PC-3 (cell line): ENCODE results near the gene MARCHF5. TPM values are rescaled to one million over a fixed set of nuclear protein-coding genes. Genes with fewer than 3 reads are reported as not detected.

Experiments
- ATAC-seq: fragments of 200-7000 bp; cut with Tn5 transposase; 2 replicates; pipeline ENCODE4 v1.9.1; 2020; ENCODE audit warnings: mild to moderate bottlenecking, moderate library complexity
- BruUV-seq: library from RNA; stranded (reverse); fragments of 400-500 nt; replicated peaks from 2 replicates; lab custom pipeline; 2021; lab: Mats Ljungman, UMichigan
- CTCF ChIA-PET: fragments of 300-600 bp; sonication (Branson Sonifier 250); formaldehyde crosslinking; loops from one replicate; lab custom pipeline; 2022; ENCODE audit warnings: antibody characterized with exemption; lab: Charles Lee
- POLR2A ChIA-PET: fragments of 300-600 bp; sonication (Branson Sonifier 250); formaldehyde crosslinking; loops from one replicate; lab custom pipeline; 2022; ENCODE audit warnings: antibody characterized with exemption; ENCODE audit not compliant: unreplicated experiment; lab: Charles Lee
- DNase-seq: peaks from one replicate; pipeline ENCODE4 v3.0.0-alpha.2; 2015
- H2AFZ ChIP-seq: fragments of 300-600 bp; sonication (generic); 2 replicates; pipeline ENCODE4 v1.6.0; 2016; ENCODE audit warnings: antibody characterized with exemption, low read length
- H3F3A ChIP-seq: fragments of 300-600 bp; sonication (generic); one replicate; pipeline ENCODE4 v1.6.0; 2017; ENCODE audit warnings: antibody characterized with exemption, low read length, control low read depth, mild to moderate bottlenecking; ENCODE audit not compliant: unreplicated experiment
- H3K27ac ChIP-seq: fragments of 300-600 bp; sonication (generic); 2 replicates; pipeline ENCODE4 v1.5.1; 2016; ENCODE audit warnings: mild to moderate bottlenecking, low read length
- H3K27me3 ChIP-seq: fragments of 300-600 bp; sonication (generic); 2 replicates; pipeline ENCODE4 v1.6.1; 2016; ENCODE audit warnings: low read length, mixed read lengths
- H3K36me3 ChIP-seq: fragments of 300-600 bp; sonication (generic); 2 replicates; pipeline ENCODE4 v1.6.1; 2016; ENCODE audit warnings: low read depth, mixed run types, low read length, mixed read lengths
- H3K4me1 ChIP-seq: fragments of 300-600 bp; sonication (generic); 2 replicates; pipeline ENCODE4 v1.5.1; 2016; ENCODE audit warnings: low read length; ENCODE audit not compliant: insufficient read depth
- H3K4me2 ChIP-seq: fragments of 300-600 bp; sonication (generic); 2 replicates; pipeline ENCODE4 v1.6.0; 2016; ENCODE audit warnings: low read length
- H3K4me3 ChIP-seq: fragments of 300-600 bp; sonication (generic); 2 replicates; pipeline ENCODE4 v1.5.1; 2016; ENCODE audit warnings: mild to moderate bottlenecking, low read length, mixed read lengths
- H3K79me2 ChIP-seq: fragments of 300-600 bp; sonication (generic); 2 replicates; pipeline ENCODE4 v1.6.1; 2017; ENCODE audit warnings: low read length, mixed read lengths
- H3K9ac ChIP-seq: fragments of 300-600 bp; sonication (generic); 2 replicates; pipeline ENCODE4 v1.6.0; 2016; ENCODE audit warnings: mild to moderate bottlenecking, low read length
- H3K9me2 ChIP-seq: fragments of 300-600 bp; sonication (generic); replicated peaks from 2 replicates; pipeline ENCODE4 v1.6.1; 2016; ENCODE audit warnings: mixed run types, low read length, mixed read lengths
- H3K9me3 ChIP-seq: fragments of 300-600 bp; sonication (generic); 2 replicates; pipeline ENCODE4 v1.6.1; 2016; ENCODE audit warnings: low read length, mixed read lengths
- H4K20me1 ChIP-seq: fragments of 300-600 bp; sonication (generic); 2 replicates; pipeline ENCODE4 v1.6.1; 2016; ENCODE audit warnings: low read length, mixed read lengths
- EZH2 ChIP-seq: fragments of 300-600 bp; sonication (generic); IDR thresholded peaks from one replicate; pipeline ENCODE4 v1.6.1; 2017; ENCODE audit warnings: antibody characterized with exemption, mild to moderate bottlenecking, low read length; ENCODE audit not compliant: unreplicated experiment
- EZH2phosphoT487 ChIP-seq: fragments of 300-600 bp; sonication (generic); IDR thresholded peaks from 2 replicates; pipeline ENCODE4 v1.6.1; 2018; ENCODE audit warnings: mild to moderate bottlenecking, antibody characterized with exemption, low read length, borderline replicate concordance
- intact Hi-C: fragments of 100-400 bp; cut with micrococcal nuclease; formaldehyde crosslinking; loops from 2 replicates; pipeline ENCODE4 v1.9.0; 2023
- total RNA-seq: library from RNA; depleted of rRNA; stranded (reverse); fragments of >200 nt; gene quantifications from 2 replicates; pipeline ENCODE4 v1.2.3, GENCODE V29; 2014
- TF ChIP-seq, protein P1 (sequence below): fragments of 300-600 bp; sonication (generic); conservative IDR thresholded peaks from 2 replicates; pipeline ENCODE4 v1.5.1; 2017; ENCODE audit warnings: antibody characterized with exemption, low read depth, mild to moderate bottlenecking, low read length

Gene MARCHF5
- total RNA-seq, 1 experiment from 2014 or later, result 7.4 TPM

DNA sequence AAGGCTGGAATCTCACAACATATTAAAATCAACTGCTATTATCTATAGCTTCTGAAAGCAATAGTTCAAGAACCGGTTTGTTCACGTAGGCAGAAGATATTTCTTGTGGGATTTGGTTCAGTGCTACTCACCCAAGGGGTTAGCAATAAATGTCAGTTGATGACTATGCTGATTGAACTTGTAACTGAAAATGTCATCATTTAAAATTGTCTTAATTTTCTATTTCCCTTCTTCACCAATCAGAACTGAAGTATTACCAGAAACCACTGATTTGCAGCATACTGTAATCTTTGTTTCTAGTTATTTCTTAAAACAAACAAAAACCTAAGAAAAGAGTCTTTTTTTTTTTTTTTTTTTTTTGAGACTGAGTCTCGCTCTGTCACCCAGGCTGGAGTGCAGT, 46.2 kb upstream of the MARCHF5 start:
- ChIA-PET POLR2A (no interaction called here), CTCF (no interaction called here)
- H3K36me3 ChIP-seq, result no peaks in the 10 kb centered on the region
- no peak overlapping the region for H2AFZ ChIP-seq
- no peak overlapping the region for H3K9ac ChIP-seq
- no peaks in the 10 kb centered on the region for H4K20me1 ChIP-seq
- no peaks in the 10 kb centered on the region for H3F3A ChIP-seq
- peak; percentile 72 for DNase-seq
- no peak overlapping the region for H3K27ac ChIP-seq
- no peaks in the 10 kb centered on the region for H3K27me3 ChIP-seq
- no peak for TF ChIP-seq EZH2
- TF ChIP-seq, protein P1, sequence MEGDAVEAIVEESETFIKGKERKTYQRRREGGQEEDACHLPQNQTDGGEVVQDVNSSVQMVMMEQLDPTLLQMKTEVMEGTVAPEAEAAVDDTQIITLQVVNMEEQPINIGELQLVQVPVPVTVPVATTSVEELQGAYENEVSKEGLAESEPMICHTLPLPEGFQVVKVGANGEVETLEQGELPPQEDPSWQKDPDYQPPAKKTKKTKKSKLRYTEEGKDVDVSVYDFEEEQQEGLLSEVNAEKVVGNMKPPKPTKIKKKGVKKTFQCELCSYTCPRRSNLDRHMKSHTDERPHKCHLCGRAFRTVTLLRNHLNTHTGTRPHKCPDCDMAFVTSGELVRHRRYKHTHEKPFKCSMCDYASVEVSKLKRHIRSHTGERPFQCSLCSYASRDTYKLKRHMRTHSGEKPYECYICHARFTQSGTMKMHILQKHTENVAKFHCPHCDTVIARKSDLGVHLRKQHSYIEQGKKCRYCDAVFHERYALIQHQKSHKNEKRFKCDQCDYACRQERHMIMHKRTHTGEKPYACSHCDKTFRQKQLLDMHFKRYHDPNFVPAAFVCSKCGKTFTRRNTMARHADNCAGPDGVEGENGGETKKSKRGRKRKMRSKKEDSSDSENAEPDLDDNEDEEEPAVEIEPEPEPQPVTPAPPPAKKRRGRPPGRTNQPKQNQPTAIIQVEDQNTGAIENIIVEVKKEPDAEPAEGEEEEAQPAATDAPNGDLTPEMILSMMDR, result no peak
- TF ChIP-seq EZH2phosphoT487, result no peak
- peaks cover 36% of the 10 kb centered on the region for H3K4me1 ChIP-seq
- H3K9me3 ChIP-seq, result no peaks in the 10 kb centered on the region
- intact Hi-C loops, result loop anchor here (5.0 kb wide), 1 partner anchor 102 kb away; no protein-coding TSS in a partner anchor
- no peak overlapping the region for H3K4me3 ChIP-seq
- H3K4me2 ChIP-seq, result peak overlapping the region; percentile 31; the same call in 1 of the 2 replicates
- H3K79me2 ChIP-seq, result no peaks in the 10 kb centered on the region
- no peaks in the 10 kb centered on the region for H3K9me2 ChIP-seq
- no TSS peak for BruUV-seq
- no peak for ATAC-seq

DNA sequence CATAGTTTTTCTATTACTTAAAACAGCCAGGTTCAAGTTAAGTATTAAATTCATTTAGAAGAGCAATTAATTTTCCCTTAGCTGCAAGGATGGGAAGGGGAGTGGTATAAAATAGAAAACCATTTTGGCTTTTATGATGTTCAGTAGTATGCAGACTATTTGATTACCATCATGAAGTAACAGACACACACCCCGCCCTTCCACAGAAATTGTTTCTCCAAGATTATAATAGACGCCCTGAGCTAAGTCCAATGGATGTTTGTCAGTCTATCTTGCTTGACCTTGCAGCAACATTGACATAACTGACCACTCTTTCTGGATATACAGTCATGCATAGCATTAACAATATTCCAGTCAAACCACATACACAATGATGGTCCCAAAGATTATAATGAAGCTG, 42.4 kb upstream of the MARCHF5 start:
- no peak overlapping the region for H3K9ac ChIP-seq
- H3K9me3 ChIP-seq, result no peaks in the 10 kb centered on the region
- no peak overlapping the region for H3K4me3 ChIP-seq
- no peaks in the 10 kb centered on the region for H3K79me2 ChIP-seq
- POLR2A ChIA-PET, result no interaction called here
- ATAC-seq, result no peak
- intact Hi-C loops, result no loop called here
- no peaks in the 10 kb centered on the region for H3F3A ChIP-seq
- H3K4me2 ChIP-seq, result no peak overlapping the region
- DNase-seq, result no peak
- no peaks in the 10 kb centered on the region for H3K36me3 ChIP-seq
- H3K27me3 ChIP-seq, result no peaks in the 10 kb centered on the region
- no peak overlapping the region for H3K27ac ChIP-seq
- H2AFZ ChIP-seq, result no peak overlapping the region
- CTCF ChIA-PET, result no interaction called here
- no peaks in the 10 kb centered on the region for H4K20me1 ChIP-seq
- TF ChIP-seq EZH2 (no peak), EZH2phosphoT487 (no peak)
- TF ChIP-seq, protein P1, result no peak
- no peaks in the 10 kb centered on the region for H3K9me2 ChIP-seq
- peaks cover 15% of the 10 kb centered on the region for H3K4me1 ChIP-seq
- BruUV-seq, result no TSS peak

DNA sequence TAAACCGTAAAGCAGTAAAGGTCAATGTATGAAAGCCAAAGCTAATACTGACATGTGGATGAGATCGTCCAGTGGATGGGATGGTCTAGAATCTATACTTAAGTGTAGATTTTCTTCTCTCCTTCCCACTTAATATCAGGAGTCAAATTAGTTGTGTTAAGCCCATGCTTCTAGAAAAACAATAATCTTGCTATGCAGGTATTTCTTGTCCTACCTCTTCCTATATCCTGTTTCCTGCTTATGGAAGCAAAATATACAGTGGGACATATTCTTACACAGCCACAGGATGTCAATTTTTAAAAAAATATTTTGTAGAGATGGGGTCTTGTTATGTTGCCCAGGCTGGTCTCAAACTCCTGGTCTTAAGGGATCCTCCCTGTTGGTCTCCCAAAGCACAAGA, 27.6 kb upstream of the MARCHF5 start:
- no peaks in the 10 kb centered on the region for H3K79me2 ChIP-seq
- H4K20me1 ChIP-seq, result no peaks in the 10 kb centered on the region
- H3K27me3 ChIP-seq, result no peaks in the 10 kb centered on the region
- ChIA-PET CTCF (interaction anchor here (0.6 kb wide), 1 partner anchor 27 kb away, joined by 3 read pairs; no protein-coding TSS in a partner anchor), POLR2A (no interaction called here)
- H3K9ac ChIP-seq, result no peak overlapping the region
- no TSS peak for BruUV-seq
- no peak overlapping the region for H3K4me2 ChIP-seq
- peak; percentile 36 for DNase-seq
- no peaks in the 10 kb centered on the region for H3K9me2 ChIP-seq
- no peaks in the 10 kb centered on the region for H3K9me3 ChIP-seq
- TF ChIP-seq EZH2 (no peak), EZH2phosphoT487 (no peak)
- TF ChIP-seq, protein P1, result no peak
- no peak overlapping the region for H2AFZ ChIP-seq
- intact Hi-C loops, result no loop called here
- no peak for ATAC-seq
- no peak overlapping the region for H3K4me3 ChIP-seq
- H3K4me1 ChIP-seq, result peaks cover 7% of the 10 kb centered on the region
- no peaks in the 10 kb centered on the region for H3K36me3 ChIP-seq
- H3F3A ChIP-seq, result no peaks in the 10 kb centered on the region
- no peak overlapping the region for H3K27ac ChIP-seq
